DMS153 treated with DMSO at 0.1 percent for 48 hours (cell line): Measurements from ENCODE around the gene TSR1.

Experiments
- DNase-seq: peaks from one replicate; lab custom pipeline; 2025; ENCODE audit not compliant: unreplicated experiment; lab: John Stamatoyannopoulos, UW

Gene TSR1

DNA sequence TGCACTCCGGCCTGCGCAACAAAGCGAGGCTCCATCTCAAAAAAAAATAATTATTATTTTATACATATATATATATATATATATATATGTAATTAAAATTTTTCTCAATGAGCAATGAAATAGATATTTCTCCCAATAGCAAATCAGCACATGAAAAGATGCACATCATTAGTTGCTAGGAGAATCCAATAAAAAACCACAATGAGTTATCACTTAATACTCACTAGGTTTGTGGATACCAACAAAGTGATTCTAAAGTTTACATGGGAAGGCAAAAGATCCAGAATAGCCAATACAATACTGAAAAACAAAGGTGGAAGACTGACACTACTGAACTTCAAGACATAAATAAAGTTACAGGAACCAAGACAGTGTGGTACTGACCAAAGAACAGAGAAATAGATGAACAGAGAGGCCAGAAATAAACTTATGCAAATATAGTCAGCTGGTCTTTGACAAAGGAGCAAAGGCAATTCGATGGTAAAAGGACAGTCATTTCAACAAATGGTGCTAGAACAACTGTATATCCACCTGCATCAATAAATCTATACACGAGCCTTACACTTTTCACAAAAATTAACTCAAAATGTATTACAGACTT lies 46.3 kb downstream of the TSR1 start:
- DNase-seq: no peak

DNA sequence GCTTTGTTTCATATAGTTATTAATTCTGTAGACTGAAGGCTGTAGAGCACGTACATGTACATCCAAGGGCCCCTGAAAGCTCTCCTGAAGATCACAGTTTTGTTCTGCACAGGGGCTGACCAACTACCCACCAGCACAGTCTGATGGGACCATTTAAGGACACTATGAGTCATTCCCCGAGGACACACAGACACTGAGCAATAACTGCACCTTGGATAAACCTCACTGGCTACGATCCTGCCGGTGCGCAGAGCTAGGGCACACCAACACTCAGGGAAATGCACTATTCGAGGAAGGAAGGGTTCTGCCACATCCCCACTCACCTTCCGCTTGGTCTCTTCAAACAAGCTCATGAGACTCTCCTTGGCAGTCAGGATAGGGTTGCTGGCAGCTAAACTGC lies 53.0 kb downstream of the TSR1 start:
- DNase-seq: no peak

DNA sequence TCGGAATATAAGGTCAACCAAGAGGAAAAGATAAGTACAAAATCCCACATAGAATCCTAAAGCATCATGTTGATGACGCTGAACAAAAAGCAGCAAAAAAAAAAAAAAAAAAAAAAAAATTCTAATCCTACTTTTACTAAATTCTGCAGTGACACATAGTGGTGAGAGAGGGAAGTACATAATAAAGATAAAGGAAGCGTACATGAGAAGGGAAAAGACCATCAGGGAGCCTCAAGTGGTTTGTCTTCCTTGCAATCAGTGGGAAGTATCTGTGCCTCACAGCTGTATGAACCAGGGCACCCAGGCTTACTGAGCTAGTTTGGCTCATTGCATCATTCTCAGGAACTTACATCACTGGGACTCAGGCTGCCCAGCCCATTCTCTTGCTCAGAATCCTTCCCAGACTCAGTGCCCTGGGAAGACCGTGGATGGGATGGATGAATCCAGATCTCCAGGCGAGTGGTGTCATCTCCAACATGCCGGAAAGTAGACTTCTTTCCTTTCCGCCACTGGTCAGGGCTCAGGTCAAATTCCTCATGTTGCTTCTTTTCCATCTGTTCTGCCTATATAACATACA lies 53.9 kb downstream of the TSR1 start:
- no peak for DNase-seq

DNA sequence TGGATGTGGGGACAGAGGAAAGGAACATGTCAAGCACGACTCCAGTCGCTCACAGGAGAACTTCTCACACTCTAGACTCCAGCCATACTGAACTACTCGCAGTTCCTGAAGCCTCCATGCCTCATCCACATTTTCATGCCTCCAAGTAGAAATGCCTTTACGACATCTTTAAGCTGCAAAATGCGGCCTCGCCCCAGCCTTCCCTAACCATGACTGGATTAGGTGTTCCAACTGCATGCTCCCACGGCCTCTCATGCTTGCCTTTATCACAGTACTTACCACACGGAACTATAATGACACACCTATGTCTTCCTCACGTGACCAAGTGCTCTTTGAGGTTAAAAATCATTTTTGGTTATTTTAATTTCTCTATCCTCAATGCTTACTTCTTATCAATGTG lies 56.5 kb downstream of the TSR1 start:
- DNase-seq: no peak

DNA sequence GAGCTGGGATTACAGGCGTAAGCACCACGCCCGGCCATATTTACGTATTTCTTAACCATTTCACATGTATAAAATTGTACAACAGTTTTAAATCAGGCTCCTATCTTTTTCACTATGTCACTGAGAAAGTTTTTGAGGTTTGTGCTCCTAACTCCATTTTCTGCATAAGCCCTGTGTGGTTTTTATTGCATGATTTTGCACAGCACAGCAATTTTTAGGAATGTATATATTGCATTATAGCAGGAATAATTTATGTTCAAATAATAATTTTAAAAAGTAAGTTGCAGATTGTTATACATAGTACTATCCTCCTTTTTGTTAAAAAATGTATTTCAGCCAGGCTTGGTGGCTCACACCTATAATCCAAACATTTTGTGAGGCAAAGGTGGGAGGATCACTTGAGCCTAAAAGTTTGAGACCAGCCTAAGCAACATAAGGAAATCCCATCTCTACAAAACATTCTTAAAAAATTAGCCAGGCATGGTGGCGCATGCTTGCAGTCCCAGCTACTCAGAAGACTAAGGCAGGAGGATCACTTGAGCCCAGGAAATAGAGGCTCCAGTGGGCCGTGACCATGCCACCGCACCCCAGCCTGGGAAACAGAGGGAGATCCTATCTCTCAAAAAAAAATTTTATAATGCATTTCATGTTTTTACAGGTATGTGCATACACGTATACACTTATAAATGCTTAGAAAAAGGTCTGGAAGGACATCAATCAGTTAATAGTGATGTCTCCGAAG lies 58.7 kb downstream of the TSR1 start:
- DNase-seq: no peak

DNA sequence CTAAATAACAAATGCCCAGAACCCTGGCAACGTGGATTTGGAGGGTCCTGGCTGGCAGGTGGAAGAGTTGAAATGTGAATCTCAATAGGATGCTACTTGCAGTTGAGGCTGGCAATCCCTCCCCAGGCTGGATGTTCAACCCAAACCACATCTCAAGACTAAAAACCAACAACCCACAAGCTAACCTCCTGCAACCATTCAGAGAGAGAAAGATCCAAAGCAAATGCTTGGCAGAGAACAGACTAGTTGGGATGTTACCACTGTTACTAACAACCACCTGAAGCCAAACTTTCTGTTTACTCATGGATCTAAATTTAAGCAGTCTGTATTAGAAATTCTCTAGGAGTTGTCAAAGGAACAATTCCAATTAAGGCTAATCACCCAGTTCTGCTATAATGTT lies 60.5 kb downstream of the TSR1 start:
- no peak for DNase-seq

DNA sequence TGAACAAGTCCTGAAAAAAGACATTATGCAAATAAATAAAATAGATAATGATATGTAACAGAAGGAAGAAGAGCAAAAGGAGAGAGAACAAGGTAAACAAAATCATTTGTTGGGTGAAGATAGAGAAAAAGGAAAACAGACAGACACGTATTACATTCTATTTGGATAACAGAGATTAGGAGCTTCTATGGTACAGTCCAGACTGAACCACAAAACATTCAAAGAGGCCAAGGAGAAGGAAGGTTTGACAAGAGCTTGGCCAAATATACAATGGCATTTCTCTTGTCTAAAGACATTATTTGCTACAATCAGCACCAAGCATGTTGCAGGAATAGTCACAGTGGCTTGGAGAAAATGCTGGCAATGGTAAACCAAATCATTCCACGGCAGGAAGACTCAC lies 61.8 kb downstream of the TSR1 start:
- DNase-seq: no peak
